Activated B cell treated with CpG ODN at 0.5 μM for 24 hours (primary cell): Measurements from ENCODE around the gene PEX10. TPM values are rescaled to one million over a fixed set of nuclear protein-coding genes. Genes with fewer than 3 reads are reported as not detected.

Source experiments
- ATAC-seq: fragments of 200-7000 bp; cut with Tn5 transposase; one replicate; pipeline ENCODE4 v1.10.0; 2021; ENCODE audit warnings: low read depth, mild to moderate bottlenecking, moderate library complexity
- CTCF ChIA-PET: fragments of 350-600 bp; sonication (Branson Sonifier 250); formaldehyde crosslinking; loops from one replicate; lab custom pipeline; 2021; ENCODE audit warnings: antibody characterized with exemption; lab: Charles Lee
- POLR2A ChIA-PET: fragments of 350-600 bp; sonication (Branson Sonifier 250); formaldehyde crosslinking; loops from one replicate; lab custom pipeline; 2021; ENCODE audit warnings: antibody characterized with exemption; lab: Charles Lee
- DNase-seq: peaks from one replicate; pipeline ENCODE4 v3.0.0; 2022
- H3K27ac Mint-ChIP-seq: one replicate; pipeline ENCODE4 v1.8.0; 2020; ENCODE audit warnings: mixed read lengths
- H3K27me3 Mint-ChIP-seq: one replicate; pipeline ENCODE4 v1.8.0; 2021; ENCODE audit warnings: mixed read lengths
- H3K36me3 Mint-ChIP-seq: one replicate; pipeline ENCODE4 v1.8.0; 2021; ENCODE audit warnings: low read depth, mixed read lengths
- H3K4me1 Mint-ChIP-seq: one replicate; pipeline ENCODE4 v1.8.0; 2021; ENCODE audit warnings: mixed read lengths
- H3K4me3 Mint-ChIP-seq: one replicate; pipeline ENCODE4 v1.8.0; 2020; ENCODE audit warnings: mild to moderate bottlenecking, mixed read lengths
- H3K9me3 Mint-ChIP-seq: one replicate; pipeline ENCODE4 v1.8.0; 2020; ENCODE audit warnings: mixed read lengths
- CTCF ChIP-seq: fragments of 200-600 bp; IDR thresholded peaks from one replicate; pipeline ENCODE4 v1.8.0; 2022; ENCODE audit warnings: antibody characterized with exemption, mild to moderate bottlenecking
- intact Hi-C: fragments of 100-400 bp; cut with micrococcal nuclease; formaldehyde crosslinking; loops from one replicate; pipeline ENCODE4 v1.15.1; 2024
- total RNA-seq: library from RNA; stranded (reverse); gene quantifications from 2 replicates; pipeline ENCODE4 v1.2.3, GENCODE V29; 2022

Gene PEX10
- total RNA-seq, 1 donor from 2014 or later, result 18.9 TPM

- Mint-ChIP-seq H3K4me1 (no peaks in the 10 kb centered on the region), H3K27me3 (no peaks in the 10 kb centered on the region), H3K36me3 (peaks cover 5% of the 10 kb centered on the region), H3K9me3 (no peaks in the 10 kb centered on the region), H3K27ac (no peak overlapping the region), H3K4me3 (no peak overlapping the region)
- no peak for TF ChIP-seq CTCF
- POLR2A ChIA-PET, result interaction anchor here (0.5 kb wide), 1 partner anchor 1516 kb away, joined by 6 read pairs; no protein-coding TSS in a partner anchor
- CTCF ChIA-PET, result no interaction called here
- DNase-seq (no peak), ATAC-seq (no peak)
- intact Hi-C loops, result no loop called here
Observed at GRCh38 chr1:2356911-2357845, 55.2 kb downstream of the PEX10 start.

- no peak for ATAC-seq
- Mint-ChIP-seq H3K36me3 (peaks cover 4% of the 10 kb centered on the region), H3K4me3 (no peak overlapping the region), H3K9me3 (no peaks in the 10 kb centered on the region), H3K4me1 (no peaks in the 10 kb centered on the region), H3K27me3 (no peaks in the 10 kb centered on the region), H3K27ac (no peak overlapping the region)
- no peak for TF ChIP-seq CTCF
- no peak for DNase-seq
- ChIA-PET CTCF (no interaction called here), POLR2A (interaction anchor here (0.5 kb wide), 1 partner anchor 1517 kb away, joined by 6 read pairs; no protein-coding TSS in a partner anchor)
- intact Hi-C loops, result no loop called here
Observed at GRCh38 chr1:2356401-2356800, 56.0 kb downstream of the PEX10 start.

- intact Hi-C loops, result no loop called here
- H3K9me3 Mint-ChIP-seq, result no peaks in the 10 kb centered on the region
- DNase-seq, result no peak
- H3K4me1 Mint-ChIP-seq, result no peaks in the 10 kb centered on the region
- no peak overlapping the region for H3K4me3 Mint-ChIP-seq
- TF ChIP-seq CTCF, result no peak
- no peak for ATAC-seq
- ChIA-PET CTCF (no interaction called here), POLR2A (no interaction called here)
- H3K36me3 Mint-ChIP-seq, result peaks cover 4% of the 10 kb centered on the region
- no peak overlapping the region for H3K27ac Mint-ChIP-seq
- no peaks in the 10 kb centered on the region for H3K27me3 Mint-ChIP-seq
Observed at GRCh38 chr1:2355373-2356261, 56.7 kb downstream of the PEX10 start.

GRCh38 chr1:2354511-2355372 lies 57.6 kb downstream of the PEX10 start:
- no peak overlapping the region for H3K4me3 Mint-ChIP-seq
- ATAC-seq (no peak), DNase-seq (no peak)
- H3K9me3 Mint-ChIP-seq, result no peaks in the 10 kb centered on the region
- CTCF ChIA-PET, result no interaction called here
- H3K4me1 Mint-ChIP-seq, result no peaks in the 10 kb centered on the region
- no peaks in the 10 kb centered on the region for H3K27me3 Mint-ChIP-seq
- H3K27ac Mint-ChIP-seq, result no peak overlapping the region
- no peak for TF ChIP-seq CTCF
- POLR2A ChIA-PET, result no interaction called here
- intact Hi-C loops, result no loop called here
- no peaks in the 10 kb centered on the region for H3K36me3 Mint-ChIP-seq

Other genes starting within 250 kb of the PEX10 start
- gene FAAP20, start 217.8 kb downstream of the PEX10 start, total RNA-seq, result 73.7 and 83.9 TPM in 2 replicates
- 37.2 and 37.6 TPM in 2 replicates for gene SKI, start 184.2 kb downstream of the PEX10 start, total RNA-seq
- gene MORN1, start 21.0 kb downstream of the PEX10 start, total RNA-seq, result 15.6 and 17.8 TPM in 2 replicates
- 102 and 105 TPM in 2 replicates for gene RER1, start 20.7 kb downstream of the PEX10 start, total RNA-seq
- gene PLCH2, start 63.7 kb upstream of the PEX10 start, total RNA-seq, result 6.0 and 6.1 TPM in 2 replicates
- 43.1 and 54.0 TPM in 2 replicates for gene PANK4, start 114.0 kb upstream of the PEX10 start, total RNA-seq
- not detected in 2 replicates for gene HES5, start 117.7 kb upstream of the PEX10 start, total RNA-seq
- gene TNFRSF14, start 143.8 kb upstream of the PEX10 start, total RNA-seq, result 140 and 148 TPM in 2 replicates
- gene PRXL2B, start 174.2 kb upstream of the PEX10 start, total RNA-seq, result 12.6 and 13.5 TPM in 2 replicates
- gene MMEL1, start 220.5 kb upstream of the PEX10 start, total RNA-seq, result not detected in 2 replicates